GM12872 (cell line): ENCODE results near the gene TBKBP1.

Source experiments
- TF ChIP-seq, protein P1 (sequence below): IDR thresholded peaks from 3 replicates; pipeline ENCODE4 v1.5.1; 2011; ENCODE audit warnings: low read depth, mild to moderate bottlenecking, low read length, moderate library complexity; ENCODE audit not compliant: insufficient read depth

The TBKBP1 gene

DNA sequence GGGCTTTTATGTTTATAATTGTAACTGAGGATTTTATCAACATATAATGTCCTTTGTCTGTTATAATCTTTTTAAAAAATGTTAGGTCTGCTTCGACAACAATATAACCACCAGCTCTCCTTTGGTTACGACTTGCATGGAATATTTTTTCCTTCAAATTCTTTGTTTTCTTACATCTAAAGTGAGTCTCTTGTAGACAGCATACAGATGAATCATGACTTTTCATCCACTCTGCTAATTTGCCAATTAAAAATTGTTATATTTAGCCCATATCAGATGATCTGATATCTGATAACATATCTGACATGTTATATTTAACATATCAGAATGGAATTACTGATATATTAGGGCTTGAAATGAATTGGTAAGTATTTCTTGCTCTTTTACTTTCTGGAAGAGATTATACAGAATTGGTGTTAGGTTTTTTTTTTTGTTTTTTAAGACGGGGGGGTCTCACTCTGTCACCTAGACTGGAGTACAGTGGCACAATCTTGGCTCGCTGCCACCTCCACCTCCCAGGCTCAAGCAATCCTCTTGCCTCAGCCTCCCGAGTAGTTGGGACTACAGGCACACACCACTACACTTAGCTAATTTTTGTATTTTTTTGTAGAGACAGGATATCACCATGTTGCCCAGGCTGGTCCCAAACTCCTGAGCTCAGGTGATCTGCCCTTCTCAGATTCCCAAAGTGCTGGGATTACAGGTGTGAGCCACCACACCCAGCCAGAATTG lies 66.6 kb downstream of the TBKBP1 start:
- TF ChIP-seq, protein P1, sequence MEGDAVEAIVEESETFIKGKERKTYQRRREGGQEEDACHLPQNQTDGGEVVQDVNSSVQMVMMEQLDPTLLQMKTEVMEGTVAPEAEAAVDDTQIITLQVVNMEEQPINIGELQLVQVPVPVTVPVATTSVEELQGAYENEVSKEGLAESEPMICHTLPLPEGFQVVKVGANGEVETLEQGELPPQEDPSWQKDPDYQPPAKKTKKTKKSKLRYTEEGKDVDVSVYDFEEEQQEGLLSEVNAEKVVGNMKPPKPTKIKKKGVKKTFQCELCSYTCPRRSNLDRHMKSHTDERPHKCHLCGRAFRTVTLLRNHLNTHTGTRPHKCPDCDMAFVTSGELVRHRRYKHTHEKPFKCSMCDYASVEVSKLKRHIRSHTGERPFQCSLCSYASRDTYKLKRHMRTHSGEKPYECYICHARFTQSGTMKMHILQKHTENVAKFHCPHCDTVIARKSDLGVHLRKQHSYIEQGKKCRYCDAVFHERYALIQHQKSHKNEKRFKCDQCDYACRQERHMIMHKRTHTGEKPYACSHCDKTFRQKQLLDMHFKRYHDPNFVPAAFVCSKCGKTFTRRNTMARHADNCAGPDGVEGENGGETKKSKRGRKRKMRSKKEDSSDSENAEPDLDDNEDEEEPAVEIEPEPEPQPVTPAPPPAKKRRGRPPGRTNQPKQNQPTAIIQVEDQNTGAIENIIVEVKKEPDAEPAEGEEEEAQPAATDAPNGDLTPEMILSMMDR: no peak
